Activated CD4-positive, alpha-beta memory T cell treated with anti-CD3 and anti-CD28 coated beads for 36 hours (primary cell): ENCODE measurements around the gene OTOG. TPM values are rescaled to one million over a fixed set of nuclear protein-coding genes. Genes with fewer than 3 reads are reported as not detected.

Experiments
- CTCF ChIA-PET: fragments of 350-600 bp; sonication (Branson Sonifier 250); formaldehyde crosslinking; loops from one replicate; lab custom pipeline; 2021; ENCODE audit warnings: antibody characterized with exemption, inconsistent platforms; lab: Charles Lee
- POLR2A ChIA-PET: fragments of 350-600 bp; sonication (Branson Sonifier 250); formaldehyde crosslinking; loops from one replicate; lab custom pipeline; 2021; ENCODE audit warnings: antibody characterized with exemption; lab: Charles Lee
- DNase-seq: peaks from one replicate; pipeline ENCODE4 v3.0.0-alpha.2; 2020
- H3K27ac Mint-ChIP-seq: one replicate; pipeline ENCODE4 v1.8.0; 2021; ENCODE audit warnings: mixed read lengths
- H3K27me3 Mint-ChIP-seq: one replicate; pipeline ENCODE4 v1.8.0; 2021; ENCODE audit warnings: mixed read lengths
- H3K36me3 Mint-ChIP-seq: one replicate; pipeline ENCODE4 v1.8.0; 2021; ENCODE audit warnings: mixed read lengths
- H3K4me1 Mint-ChIP-seq: one replicate; pipeline ENCODE4 v1.8.0; 2021; ENCODE audit warnings: low read depth, mixed read lengths
- H3K4me3 Mint-ChIP-seq: one replicate; pipeline ENCODE4 v1.8.0; 2021; ENCODE audit warnings: mild to moderate bottlenecking, mixed read lengths
- H3K9me3 Mint-ChIP-seq: one replicate; pipeline ENCODE4 v1.8.0; 2021; ENCODE audit warnings: mixed read lengths
- intact Hi-C: fragments of 100-400 bp; cut with micrococcal nuclease; formaldehyde crosslinking; loops from one replicate; pipeline ENCODE4 v1.15.1; 2023
- total RNA-seq, 2 experiments: library from RNA; stranded (reverse); gene quantifications; one replicate each; pipeline ENCODE4 v1.2.3, GENCODE V29; 2021

Gene OTOG
- total RNA-seq, 2 experiments from 2014 or later = not detected

GRCh38 chr11:17581036-17581731 lies 34.1 kb downstream of the OTOG start:
- no peaks in the 10 kb centered on the region for H3K4me1 Mint-ChIP-seq
- CTCF ChIA-PET = no interaction called here
- POLR2A ChIA-PET = no interaction called here

GRCh38 chr11:17581732-17582053 lies 34.6 kb downstream of the OTOG start:
- no peaks in the 10 kb centered on the region for H3K4me1 Mint-ChIP-seq
- H3K4me3 Mint-ChIP-seq = no peak overlapping the region
- H3K27me3 Mint-ChIP-seq = peaks cover 3% of the 10 kb centered on the region
- peak; percentile 2 for DNase-seq
- intact Hi-C loops = no loop called here
- no peaks in the 10 kb centered on the region for H3K9me3 Mint-ChIP-seq
- ChIA-PET CTCF (no interaction called here), POLR2A (no interaction called here)
- no peak overlapping the region for H3K27ac Mint-ChIP-seq
- H3K36me3 Mint-ChIP-seq = no peaks in the 10 kb centered on the region

More at GRCh38 chr11:17581036-17581731, 34.1 kb downstream of the OTOG start:
- Mint-ChIP-seq H3K9me3 (no peaks in the 10 kb centered on the region), H3K4me3 (no peak overlapping the region), H3K27me3 (peaks cover 3% of the 10 kb centered on the region), H3K27ac (no peak overlapping the region), H3K36me3 (no peaks in the 10 kb centered on the region)
- intact Hi-C loops = no loop called here
- peak; percentile 2 for DNase-seq

GRCh38 chr11:17585911-17586695 lies 39.0 kb downstream of the OTOG start:
- no peak overlapping the region for H3K27ac Mint-ChIP-seq
- ChIA-PET POLR2A (no interaction called here), CTCF (no interaction called here)
- H3K4me3 Mint-ChIP-seq = no peak overlapping the region
- no peaks in the 10 kb centered on the region for H3K9me3 Mint-ChIP-seq
- no peaks in the 10 kb centered on the region for H3K36me3 Mint-ChIP-seq
- no peaks in the 10 kb centered on the region for H3K4me1 Mint-ChIP-seq
- DNase-seq = peak; percentile 2
- intact Hi-C loops = no loop called here
- H3K27me3 Mint-ChIP-seq = peaks cover 6% of the 10 kb centered on the region

- DNase-seq = no peak
- Mint-ChIP-seq H3K36me3 (no peaks in the 10 kb centered on the region), H3K27me3 (peaks cover 8% of the 10 kb centered on the region), H3K27ac (no peak overlapping the region), H3K9me3 (no peaks in the 10 kb centered on the region), H3K4me3 (no peak overlapping the region), H3K4me1 (no peaks in the 10 kb centered on the region)
- POLR2A ChIA-PET = no interaction called here
- intact Hi-C loops = no loop called here
- CTCF ChIA-PET = interaction anchor here (1.4 kb wide), 1 partner anchor 11 kb away, joined by 5 read pairs; no protein-coding TSS in a partner anchor
Observed at GRCh38 chr11:17588166-17588565, 41.1 kb downstream of the OTOG start.

GRCh38 chr11:17588721-17589120 lies 41.7 kb downstream of the OTOG start:
- Mint-ChIP-seq H3K27ac (no peak overlapping the region), H3K9me3 (no peaks in the 10 kb centered on the region), H3K27me3 (peaks cover 8% of the 10 kb centered on the region), H3K4me1 (no peaks in the 10 kb centered on the region), H3K36me3 (no peaks in the 10 kb centered on the region), H3K4me3 (no peak overlapping the region)
- CTCF ChIA-PET = no interaction called here
- POLR2A ChIA-PET = no interaction called here
- DNase-seq = no peak
- intact Hi-C loops = no loop called here

GRCh38 chr11:17590463-17590862 lies 43.4 kb downstream of the OTOG start:
- ChIA-PET CTCF (no interaction called here), POLR2A (no interaction called here)
- intact Hi-C loops = no loop called here

GRCh38 chr11:17591293-17591692 lies 44.2 kb downstream of the OTOG start:
- CTCF ChIA-PET = no interaction called here
- intact Hi-C loops = no loop called here

More at GRCh38 chr11:17590463-17590862, 43.4 kb downstream of the OTOG start:
- Mint-ChIP-seq H3K27me3 (peaks cover 9% of the 10 kb centered on the region), H3K9me3 (no peaks in the 10 kb centered on the region), H3K4me1 (no peaks in the 10 kb centered on the region), H3K36me3 (no peaks in the 10 kb centered on the region), H3K4me3 (no peak overlapping the region), H3K27ac (no peak overlapping the region)
- no peak for DNase-seq

GRCh38 chr11:17593466-17594245 lies 46.6 kb downstream of the OTOG start:
- Mint-ChIP-seq H3K4me3 (no peak overlapping the region), H3K9me3 (no peaks in the 10 kb centered on the region), H3K27me3 (peaks cover 6% of the 10 kb centered on the region), H3K36me3 (no peaks in the 10 kb centered on the region), H3K4me1 (no peaks in the 10 kb centered on the region), H3K27ac (no peak overlapping the region)
- no peak for DNase-seq
- intact Hi-C loops = no loop called here
- ChIA-PET POLR2A (no interaction called here), CTCF (no interaction called here)

More at GRCh38 chr11:17591293-17591692, 44.2 kb downstream of the OTOG start:
- no peaks in the 10 kb centered on the region for H3K4me1 Mint-ChIP-seq
- no peaks in the 10 kb centered on the region for H3K36me3 Mint-ChIP-seq
- POLR2A ChIA-PET = no interaction called here
- no peak overlapping the region for H3K4me3 Mint-ChIP-seq
- H3K27ac Mint-ChIP-seq = no peak overlapping the region
- no peak for DNase-seq
- no peaks in the 10 kb centered on the region for H3K9me3 Mint-ChIP-seq
- H3K27me3 Mint-ChIP-seq = peaks cover 9% of the 10 kb centered on the region

- CTCF ChIA-PET = no interaction called here
- POLR2A ChIA-PET = no interaction called here
- Mint-ChIP-seq H3K27me3 (peaks cover 6% of the 10 kb centered on the region), H3K36me3 (no peaks in the 10 kb centered on the region), H3K4me3 (no peak overlapping the region), H3K9me3 (no peaks in the 10 kb centered on the region), H3K27ac (no peak overlapping the region), H3K4me1 (no peaks in the 10 kb centered on the region)
- intact Hi-C loops = no loop called here
- peak; percentile 3 for DNase-seq
Observed at GRCh38 chr11:17594686-17595192, 47.7 kb downstream of the OTOG start.

- Mint-ChIP-seq H3K9me3 (no peaks in the 10 kb centered on the region), H3K4me1 (peaks cover under 1% of the 10 kb centered on the region), H3K4me3 (no peak overlapping the region), H3K27me3 (peaks cover 6% of the 10 kb centered on the region), H3K36me3 (no peaks in the 10 kb centered on the region), H3K27ac (no peak overlapping the region)
- DNase-seq = peak; percentile 6
- intact Hi-C loops = no loop called here
- CTCF ChIA-PET = interaction anchor here (2.2 kb wide), 1 partner anchor 135 kb away, joined by 10 read pairs; no protein-coding TSS in a partner anchor
- POLR2A ChIA-PET = no interaction called here
Observed at GRCh38 chr11:17595526-17596309, 48.7 kb downstream of the OTOG start.

GRCh38 chr11:17596310-17596669 lies 49.2 kb downstream of the OTOG start:
- Mint-ChIP-seq H3K4me3 (no peak overlapping the region), H3K9me3 (no peaks in the 10 kb centered on the region), H3K27me3 (peaks cover 6% of the 10 kb centered on the region), H3K36me3 (no peaks in the 10 kb centered on the region), H3K27ac (no peak overlapping the region), H3K4me1 (peaks cover 6% of the 10 kb centered on the region)
- intact Hi-C loops = no loop called here
- POLR2A ChIA-PET = no interaction called here
- CTCF ChIA-PET = interaction anchor here (2.2 kb wide), 1 partner anchor 134 kb away, joined by 10 read pairs; no protein-coding TSS in a partner anchor
- peak; percentile 4 for DNase-seq
